ENCODE results near the gene BTK. TPM values are rescaled to one million over a fixed set of nuclear protein-coding genes. Genes with fewer than 3 reads are reported as not detected.

BTK gene
- not detected in 2 replicates for total RNA-seq

GRCh38 chrX:101385795-101386541 is at the start of gene BTK:
Gene BTK, minus strand, starts transcription at chrX:101386191. Its CDS starts 10,907 bp downstream, at chrX:101375284.
- DNase-seq (ENCODE audit: low read depth in 2 of 2): no peak

DNA sequence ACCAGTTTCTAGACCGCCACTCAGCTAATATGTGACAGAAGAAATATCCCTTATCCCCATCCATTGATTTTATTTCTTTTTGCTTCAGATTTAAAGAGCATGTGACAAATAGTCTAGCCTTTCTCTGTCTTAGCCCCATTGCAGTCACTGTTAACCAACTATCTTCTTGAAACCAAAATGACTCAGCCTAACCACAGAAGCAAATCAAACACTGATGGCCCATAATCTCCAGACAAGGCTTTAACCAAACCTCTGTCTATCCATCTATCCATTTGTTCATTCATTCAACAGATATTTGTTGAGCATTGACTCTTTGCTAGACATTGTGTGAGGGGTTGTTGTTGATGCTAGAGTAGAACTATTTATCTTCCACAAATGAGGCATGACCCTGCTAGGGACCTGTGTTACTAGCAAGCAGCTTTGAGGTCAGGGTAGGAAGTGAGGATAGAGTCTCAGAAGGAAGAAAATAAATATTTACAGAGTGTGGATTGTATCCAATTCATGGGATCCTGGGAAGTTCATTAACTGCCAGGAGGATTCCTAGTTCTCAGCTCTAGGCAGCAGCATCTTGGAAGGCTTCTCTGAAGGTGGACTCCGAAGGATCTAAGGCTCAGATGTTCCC is 44.6 kb upstream of the BTK start:
- DNase-seq (ENCODE audit: low read depth in 2 of 2): no peak

DNA sequence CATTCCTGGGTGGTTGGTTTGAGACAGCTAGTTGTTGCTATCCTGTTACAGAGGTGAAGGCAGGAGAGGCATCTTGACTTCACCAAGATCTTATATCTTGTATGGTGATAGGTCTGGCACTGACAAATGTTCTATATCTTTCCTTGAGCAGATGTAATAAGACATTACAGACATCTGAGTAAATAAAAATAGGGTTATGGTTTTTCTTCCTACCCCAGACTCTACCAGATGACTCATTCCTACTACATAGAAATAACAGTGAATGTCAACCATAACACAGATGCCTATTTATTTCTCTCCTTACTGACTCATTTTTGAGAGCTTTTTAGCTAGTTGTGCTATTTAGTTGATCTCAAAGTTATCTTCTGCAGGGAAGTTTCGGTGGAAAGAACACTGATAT is 43.9 kb upstream of the BTK start:
- DNase-seq (ENCODE audit: low read depth in 2 of 2): peak in 1 of 2 donors; percentile 28

- DNase-seq (ENCODE audit: low read depth in 2 of 2): no peak
These were observed 42.0 kb upstream of the BTK start for GRCh38 chrX:101427954-101428353.

DNA sequence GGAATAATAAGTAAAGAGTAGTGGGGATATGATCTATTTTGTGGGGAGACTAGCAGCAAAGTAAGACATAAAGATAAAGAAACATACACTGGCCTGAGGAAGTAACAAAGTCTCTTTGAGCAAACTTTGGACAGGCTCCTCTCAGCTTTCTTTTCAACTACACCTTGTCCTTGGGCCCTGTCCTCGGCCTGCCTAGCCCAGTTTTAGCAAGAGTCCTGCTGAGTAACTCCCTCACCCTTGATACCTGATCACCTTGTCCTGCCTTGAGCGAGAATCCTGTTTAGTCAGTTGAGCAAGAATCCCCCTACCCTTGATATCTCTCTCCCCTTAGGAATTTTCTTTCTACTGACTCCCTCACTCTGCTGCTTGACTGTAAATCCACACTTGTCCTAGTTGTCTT is 33.5 kb upstream of the BTK start:
- no peak for DNase-seq (ENCODE audit: low read depth in 2 of 2)

- DNase-seq (ENCODE audit: low read depth in 2 of 2): peak; percentile 42 to 52
These were observed 32.2 kb upstream of the BTK start for GRCh38 chrX:101417981-101418841.

- no peak for DNase-seq (ENCODE audit: low read depth in 2 of 2)
These were observed 31.2 kb upstream of the BTK start for GRCh38 chrX:101417190-101417589.

DNA sequence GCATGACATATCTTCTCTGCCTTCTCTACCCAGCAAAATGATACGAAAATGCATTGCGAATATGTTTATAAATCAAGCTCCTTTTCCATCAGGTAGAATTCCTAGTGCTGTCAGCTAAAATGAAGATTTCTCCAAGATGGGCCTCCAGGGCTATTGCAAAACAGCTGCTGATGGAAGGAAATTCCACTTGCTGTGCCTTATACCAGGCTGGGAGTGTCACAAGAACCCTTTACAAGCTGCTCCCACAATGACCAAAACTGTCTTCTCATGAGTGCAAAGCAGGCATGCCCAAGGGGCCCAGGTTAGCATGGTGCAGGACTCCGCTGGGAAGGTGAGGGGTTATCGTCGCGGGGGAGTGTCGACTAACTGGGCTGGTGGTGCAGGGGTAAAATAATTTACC is 30.7 kb upstream of the BTK start:
- no peak for DNase-seq (ENCODE audit: low read depth in 2 of 2)

GRCh38 chrX:101415180-101416145 is 29.5 kb upstream of the BTK start:
- peak; percentile 67 to 81 for DNase-seq (ENCODE audit: low read depth in 2 of 2)

- DNase-seq (ENCODE audit: low read depth in 2 of 2): no peak
These were observed 26.0 kb upstream of the BTK start for GRCh38 chrX:101411984-101412383.

DNA sequence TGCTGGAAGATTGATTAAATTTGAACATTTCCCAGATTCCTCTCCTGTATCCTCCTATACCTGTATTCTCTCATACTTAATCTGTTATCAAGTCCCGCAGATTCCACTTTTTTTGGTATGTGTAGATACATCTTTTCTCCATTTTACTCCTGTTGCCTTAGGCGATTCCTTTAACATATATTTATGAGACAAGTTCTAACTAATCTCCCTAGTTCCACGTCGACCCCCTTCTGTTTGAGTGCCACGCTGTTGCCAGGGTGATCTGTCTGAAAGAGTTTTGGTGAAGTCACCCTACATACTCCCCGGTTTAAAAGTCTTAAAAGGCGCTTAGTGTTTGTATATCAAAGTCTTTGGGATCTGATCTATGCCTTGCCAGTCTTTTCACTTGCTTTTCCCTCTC is 24.5 kb upstream of the BTK start:
- peak in 1 of 2 donors; percentile 30 for DNase-seq (ENCODE audit: low read depth in 2 of 2)

DNA sequence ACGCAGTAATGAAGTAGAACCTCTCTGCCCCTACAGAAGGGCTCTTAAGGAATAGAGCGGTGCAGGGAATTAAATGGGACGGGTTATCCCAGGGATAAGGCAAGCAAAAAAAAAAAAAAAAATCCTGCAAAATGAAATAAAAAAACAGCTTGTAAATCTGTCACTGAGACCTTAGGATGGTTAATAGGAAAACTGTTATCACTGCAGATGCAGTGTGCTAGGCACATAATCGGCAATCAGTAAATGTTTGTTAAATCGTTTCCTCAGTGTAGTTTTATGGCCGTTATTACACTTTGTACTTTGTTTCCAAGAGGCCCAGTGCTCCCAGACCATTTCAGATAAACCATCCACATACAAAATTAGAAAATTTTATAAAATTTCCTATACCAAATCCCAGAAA is 23.1 kb upstream of the BTK start:
- DNase-seq (ENCODE audit: low read depth in 2 of 2): peak; percentile 24 to 45

DNA sequence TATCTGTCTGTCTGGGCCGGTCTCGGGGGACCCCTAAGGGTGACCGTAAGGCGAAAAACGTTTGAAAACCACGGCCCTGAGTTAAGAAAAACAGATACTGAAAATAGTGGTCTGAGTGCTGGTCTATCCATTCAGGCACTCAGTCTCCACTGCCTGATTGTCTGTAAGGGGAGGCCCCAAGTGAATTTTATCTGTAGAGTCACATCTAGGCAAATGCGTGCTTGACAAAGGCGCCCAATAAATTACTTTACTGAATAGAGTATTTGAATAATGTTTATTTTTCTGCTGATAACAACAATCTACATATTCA is 22.5 kb upstream of the BTK start:
- DNase-seq (ENCODE audit: low read depth in 2 of 2): no peak

GRCh38 chrX:101407748-101408531 is 21.9 kb upstream of the BTK start, which contains the start of the genes GLA and HNRNPH2:
Gene GLA, minus strand, starts transcription at chrX:101407925. Its CDS starts 22 bp downstream, at chrX:101407903.
Gene HNRNPH2, plus strand, starts transcription at chrX:101408222. Its CDS starts 3,767 bp downstream, at chrX:101411989.
- DNase-seq (ENCODE audit: low read depth in 2 of 2): peak; percentile 98

DNA sequence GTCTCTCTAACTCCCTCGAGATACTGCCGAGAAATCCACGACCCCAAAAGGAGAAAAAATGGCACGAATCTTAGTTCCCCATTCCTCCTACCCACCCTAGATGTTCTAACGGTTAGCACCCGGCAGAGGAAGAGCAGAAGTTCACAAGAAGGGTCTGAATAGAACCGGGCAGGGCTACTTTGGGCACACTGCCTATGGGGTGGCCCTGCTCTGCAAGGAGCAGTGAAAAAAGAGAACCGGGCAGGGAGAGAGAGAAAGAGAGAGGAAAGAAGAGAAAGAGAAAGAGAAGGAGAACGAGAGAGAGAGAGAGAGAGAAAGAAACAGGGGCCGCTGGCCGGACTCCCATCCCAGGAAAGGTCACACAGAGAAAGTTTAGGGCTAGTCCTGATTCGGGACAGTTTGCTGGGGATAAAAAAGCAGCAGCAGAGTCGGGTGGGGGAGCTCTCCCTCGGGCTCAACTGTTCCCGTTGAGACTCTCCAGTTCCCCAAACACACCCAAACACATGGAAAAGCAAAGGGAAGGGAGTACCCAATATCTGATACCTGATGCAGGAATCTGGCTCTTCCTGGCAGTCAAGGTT is 21.3 kb upstream of the BTK start:
- peak in 1 of 2 donors; percentile 6 for DNase-seq (ENCODE audit: low read depth in 2 of 2)

GRCh38 chrX:101399825-101400224 is 13.8 kb upstream of the BTK start:
- DNase-seq (ENCODE audit: low read depth in 2 of 2): no peak

DNA sequence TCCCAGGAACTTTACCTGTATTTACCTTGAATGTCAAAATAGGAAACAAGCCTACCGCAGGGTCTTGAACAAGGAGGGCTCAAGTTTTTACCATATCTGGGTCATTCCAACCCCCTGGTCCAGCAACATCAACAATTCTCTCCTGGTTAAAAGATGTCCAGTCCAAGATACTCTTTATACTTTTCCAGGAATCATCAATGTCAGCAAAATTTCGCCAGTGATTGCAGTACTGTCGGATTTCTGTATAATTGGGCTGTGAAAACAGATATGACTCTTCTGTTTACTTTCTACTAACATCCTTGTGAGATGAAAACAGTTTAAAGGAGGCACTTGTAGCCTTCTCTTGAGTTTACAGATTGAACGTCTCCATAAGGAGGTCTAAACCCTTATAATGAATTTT is 12.7 kb upstream of the BTK start:
- DNase-seq (ENCODE audit: low read depth in 2 of 2): no peak

- peak; percentile 23 to 67 for DNase-seq (ENCODE audit: low read depth in 2 of 2)
These were observed 11.8 kb upstream of the BTK start for GRCh38 chrX:101397779-101398178.

DNA sequence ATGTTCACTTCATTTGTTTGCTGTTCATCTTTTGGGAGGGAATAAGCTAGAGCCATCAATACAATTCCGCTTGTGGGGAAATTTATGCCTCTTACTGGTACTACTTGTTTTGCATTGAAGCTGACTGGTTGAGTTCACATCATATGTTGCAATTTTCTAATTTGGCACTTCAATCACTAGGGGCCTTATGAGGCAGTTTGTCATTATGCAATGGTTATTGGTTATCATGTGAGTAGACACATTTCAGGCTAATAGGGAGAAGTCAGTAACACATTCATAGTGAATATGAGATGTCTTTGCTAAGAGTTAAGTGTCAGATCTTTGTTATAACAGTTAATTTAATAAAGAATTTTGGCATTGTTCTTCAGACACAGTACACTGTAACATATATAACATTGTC is 9.8 kb upstream of the BTK start:
- DNase-seq (ENCODE audit: low read depth in 2 of 2): no peak

GRCh38 chrX:101394372-101394771 is 8.4 kb upstream of the BTK start:
- DNase-seq (ENCODE audit: low read depth in 2 of 2): no peak

Measured in lung microvascular endothelial cell (primary cell).